GM06990 (cell line): ENCODE results near the gene FAM181A.

ENCODE experiments used
- DNase-seq: peaks from one replicate; pipeline ENCODE4 v3.0.0-alpha.2; 2011; ENCODE audit not compliant: insufficient read length; ENCODE audit errors: extremely low read depth
- H3K27me3 ChIP-seq: replicated peaks from 2 replicates; pipeline ENCODE4 v1.6.0; 2011; ENCODE audit warnings: low read length; ENCODE audit not compliant: control insufficient read depth, insufficient read depth
- H3K36me3 ChIP-seq: 2 replicates; pipeline ENCODE4 v1.5.1; 2011; ENCODE audit warnings: low read length; ENCODE audit not compliant: control insufficient read depth, insufficient read depth
- H3K4me3 ChIP-seq: replicated peaks from 2 replicates; pipeline ENCODE4 v1.5.1; 2011; ENCODE audit warnings: low read depth, mild to moderate bottlenecking, control low read depth, low read length
- CTCF ChIP-seq: IDR thresholded peaks from 2 replicates; pipeline ENCODE4 v1.5.1; 2011; ENCODE audit warnings: low read length, control low read depth, mild to moderate bottlenecking, inconsistent platforms; ENCODE audit not compliant: insufficient read depth, poor library complexity, severe bottlenecking

FAM181A gene

GRCh38 chr14:93926873-93927799 is at the start of gene FAM181A:
FAM181A (plus strand) TSS chr14:93927344; CDS start chr14:93928286, 942 bp downstream.
- no peak for DNase-seq
- H3K36me3 ChIP-seq, result no peaks in the 10 kb centered on the region
- no peaks in the 10 kb centered on the region; the same call in 1 of the 2 replicates for H3K27me3 ChIP-seq
- H3K4me3 ChIP-seq, result no peak within 1 kb of the TSS
- TF ChIP-seq CTCF, result no peak

- no peak for TF ChIP-seq CTCF
- H3K36me3 ChIP-seq, result no peaks in the 10 kb centered on the region
- peaks cover 2% of the 10 kb centered on the region for H3K27me3 ChIP-seq
- no peak overlapping the region for H3K4me3 ChIP-seq
- no peak for DNase-seq
These were observed 48.9 kb upstream of the FAM181A start for GRCh38 chr14:93878212-93878611.

GRCh38 chr14:93878871-93879270 is 48.3 kb upstream of the FAM181A start:
- no peak for TF ChIP-seq CTCF
- DNase-seq, result no peak
- H3K36me3 ChIP-seq, result no peaks in the 10 kb centered on the region
- peaks cover 2% of the 10 kb centered on the region for H3K27me3 ChIP-seq
- H3K4me3 ChIP-seq, result no peak overlapping the region

- DNase-seq, result no peak
- Histone ChIP-seq H3K4me3 (no peak overlapping the region), H3K27me3 (peaks cover 2% of the 10 kb centered on the region), H3K36me3 (no peaks in the 10 kb centered on the region)
- no peak for TF ChIP-seq CTCF
These were observed 47.7 kb upstream of the FAM181A start for GRCh38 chr14:93879362-93879983.

GRCh38 chr14:93880021-93880820 is 46.9 kb upstream of the FAM181A start:
- DNase-seq, result no peak
- H3K4me3 ChIP-seq, result no peak overlapping the region
- no peak for TF ChIP-seq CTCF
- no peaks in the 10 kb centered on the region for H3K36me3 ChIP-seq
- H3K27me3 ChIP-seq, result peaks cover 2% of the 10 kb centered on the region
